ENCODE data around the gene ARHGAP42. TPM values are rescaled to one million over a fixed set of nuclear protein-coding genes. Genes with fewer than 3 reads are reported as not detected.

Gene ARHGAP42
- total and polyA plus RNA-seq, 12 donors, result 2.5 to 25.0 (median 11.5) TPM

GRCh38 chr11:100882957-100883356 lies 195.9 kb downstream of the ARHGAP42 start:
- TF ChIP-seq POLR2A (IDR thresholded peaks at IDR 0.05) (no peak), CTCF (IDR thresholded peaks at IDR 0.05) (no peak)
- H3K27ac ChIP-seq, result no peak overlapping the region
- 54 to 72% (median 57%) methylated on average over 1 of the region's 1 CpG for WGBS, 4 donors
- no peaks in the 10 kb centered on the region for H3K27me3 ChIP-seq
- H3K4me3 ChIP-seq, result no peak overlapping the region
- intact Hi-C loops (cut with DNase I), result no loop called here
- no peaks in the 10 kb centered on the region for H3K36me3 ChIP-seq (replicated peaks in 1 of 2)
- no peak for DNase-seq
- no peaks in the 10 kb centered on the region for H3K4me1 ChIP-seq (replicated peaks in 1 of 2)
- no peaks in the 10 kb centered on the region for H3K9me3 ChIP-seq (replicated peaks in 1 of 3)

- H3K4me3 ChIP-seq, result no peak overlapping the region
- H3K27me3 ChIP-seq, result no peaks in the 10 kb centered on the region
- no peaks in the 10 kb centered on the region for H3K4me1 ChIP-seq (replicated peaks in 1 of 2)
- no peaks in the 10 kb centered on the region for H3K36me3 ChIP-seq (replicated peaks in 1 of 2)
- 94 to 100% (median 97%) methylated on average over 1 of the region's 1 CpG for WGBS, 4 donors
- intact Hi-C loops (cut with DNase I), result no loop called here
- no peak overlapping the region for H3K27ac ChIP-seq
- TF ChIP-seq CTCF (IDR thresholded peaks at IDR 0.05) (no peak), POLR2A (IDR thresholded peaks at IDR 0.05) (no peak)
- no peak for DNase-seq
- no peaks in the 10 kb centered on the region for H3K9me3 ChIP-seq (replicated peaks in 1 of 3)
Observed at GRCh38 chr11:100883830-100884229, 196.7 kb downstream of the ARHGAP42 start.

DNA sequence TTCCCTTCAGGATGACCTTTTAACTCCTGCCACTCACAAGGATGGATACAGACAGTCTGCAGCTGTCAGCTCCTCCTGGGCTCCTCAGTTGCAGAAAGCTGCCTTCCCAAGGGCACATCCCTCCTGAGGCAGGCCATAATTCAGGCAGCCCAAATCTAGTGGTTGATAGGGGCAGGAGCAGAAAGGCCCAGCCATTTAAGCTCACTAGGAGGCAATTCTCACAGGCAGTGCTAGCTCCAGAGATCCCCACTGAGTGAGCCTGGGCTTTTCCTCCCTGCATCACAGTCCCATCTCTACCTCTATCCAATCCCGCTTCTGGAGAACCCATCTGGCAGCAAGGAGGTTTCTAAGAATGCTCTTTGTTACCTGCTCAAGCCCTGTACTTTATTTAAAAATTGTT lies 200.6 kb downstream of the ARHGAP42 start:
- Histone ChIP-seq H3K36me3 (replicated peaks in 1 of 2) (no peaks in the 10 kb centered on the region), H3K9me3 (replicated peaks in 1 of 3) (no peaks in the 10 kb centered on the region), H3K4me1 (replicated peaks in 1 of 2) (no peaks in the 10 kb centered on the region), H3K4me3 (no peak overlapping the region), H3K27ac (no peak overlapping the region), H3K27me3 (no peaks in the 10 kb centered on the region)
- intact Hi-C loops (cut with DNase I), result no loop called here
- 93 to 100% (median 95%) methylated on average over 1 of the region's 1 CpG for WGBS, 4 donors
- TF ChIP-seq CTCF (IDR thresholded peaks at IDR 0.05) (no peak), POLR2A (IDR thresholded peaks at IDR 0.05) (no peak)
- no peak for DNase-seq

- TF ChIP-seq POLR2A (IDR thresholded peaks at IDR 0.05) (no peak), CTCF (IDR thresholded peaks at IDR 0.05) (no peak)
- Histone ChIP-seq H3K27ac (no peak overlapping the region), H3K4me3 (no peak overlapping the region), H3K27me3 (no peaks in the 10 kb centered on the region), H3K4me1 (replicated peaks in 1 of 2) (no peaks in the 10 kb centered on the region), H3K9me3 (replicated peaks in 1 of 3) (no peaks in the 10 kb centered on the region), H3K36me3 (replicated peaks in 1 of 2) (no peaks in the 10 kb centered on the region)
- no peak for DNase-seq
- WGBS, 4 donors, result 76 to 93% (median 89%) methylated on average over 3 of the region's 3 CpGs
- intact Hi-C loops (cut with DNase I), result no loop called here
Observed at GRCh38 chr11:100888836-100889235, 201.7 kb downstream of the ARHGAP42 start.

All from adrenal gland (tissue), 12 donors.